Lower leg skin (tissue), 3 donors: ENCODE measurements around the gene SIGLEC14.

ENCODE experiments used
- CTCF ChIP-seq, 3 donors: fragments of 450-650 bp; IDR thresholded peaks; one replicate each; pipeline ENCODE4 v1.5.1; 2016; ENCODE audit warnings: antibody characterized with exemption in 3 of 3, mild to moderate bottlenecking in 3 of 3, moderate library complexity in 2 of 3
- POLR2A ChIP-seq, 2 donors: fragments of 450-650 bp; IDR thresholded peaks; one replicate each; pipeline ENCODE4 v1.6.1; 2016 to 2017; ENCODE audit warnings: antibody characterized with exemption in 2 of 2, mild to moderate bottlenecking in 1 of 2, moderate library complexity in 1 of 2

GRCh38 chr19:51681286-51681941, 34.8 kb upstream of the SIGLEC14 start:
- TF ChIP-seq POLR2A (IDR thresholded peaks at IDR 0.05) = no peak
- TF ChIP-seq CTCF (IDR thresholded peaks at IDR 0.05) = no peak
